ENCODE measurements around the gene BOD1L1. TPM values are rescaled to one million over a fixed set of nuclear protein-coding genes. Genes with fewer than 3 reads are reported as not detected.

The BOD1L1 gene
- total RNA-seq, 1 experiment from 2014 or later: 40.6 TPM

- no peak overlapping the region for H3K27ac ChIP-seq (ENCODE audit: low read length)
- no peaks in the 10 kb centered on the region for H3K9me2 ChIP-seq (replicated peaks; ENCODE audit: insufficient read depth, low read length)
- no peak overlapping the region for H3K4me2 ChIP-seq (ENCODE audit: low read depth, low read length, poor library complexity, severe bottlenecking)
- no peaks in the 10 kb centered on the region for H3K79me2 ChIP-seq (ENCODE audit: low read length)
- H3K9ac ChIP-seq (ENCODE audit: low read length): no peak overlapping the region
- no peaks in the 10 kb centered on the region for H3K36me3 ChIP-seq (ENCODE audit: insufficient read depth, low read length)
- H3K4me1 ChIP-seq (ENCODE audit: low read length): peaks cover 15% of the 10 kb centered on the region
- H4K20me1 ChIP-seq (ENCODE audit: insufficient read depth, low read depth, low read length): no peaks in the 10 kb centered on the region
- 0 out of 2 replicates have a peak, but pooled peaks cover 2% of the 10 kb centered on the region for H3K27me3 ChIP-seq (ENCODE audit: low read length)
- H3K4me3 ChIP-seq (ENCODE audit: low read length): no peak overlapping the region
- H2AFZ ChIP-seq (ENCODE audit: low read length): no peak overlapping the region
- DNase-seq: no peak
- H3K9me3 ChIP-seq (ENCODE audit: low read length): no peaks in the 10 kb centered on the region
Measured at GRCh38 chr4:13524504-13525243, 102.9 kb downstream of the BOD1L1 start.

DNA sequence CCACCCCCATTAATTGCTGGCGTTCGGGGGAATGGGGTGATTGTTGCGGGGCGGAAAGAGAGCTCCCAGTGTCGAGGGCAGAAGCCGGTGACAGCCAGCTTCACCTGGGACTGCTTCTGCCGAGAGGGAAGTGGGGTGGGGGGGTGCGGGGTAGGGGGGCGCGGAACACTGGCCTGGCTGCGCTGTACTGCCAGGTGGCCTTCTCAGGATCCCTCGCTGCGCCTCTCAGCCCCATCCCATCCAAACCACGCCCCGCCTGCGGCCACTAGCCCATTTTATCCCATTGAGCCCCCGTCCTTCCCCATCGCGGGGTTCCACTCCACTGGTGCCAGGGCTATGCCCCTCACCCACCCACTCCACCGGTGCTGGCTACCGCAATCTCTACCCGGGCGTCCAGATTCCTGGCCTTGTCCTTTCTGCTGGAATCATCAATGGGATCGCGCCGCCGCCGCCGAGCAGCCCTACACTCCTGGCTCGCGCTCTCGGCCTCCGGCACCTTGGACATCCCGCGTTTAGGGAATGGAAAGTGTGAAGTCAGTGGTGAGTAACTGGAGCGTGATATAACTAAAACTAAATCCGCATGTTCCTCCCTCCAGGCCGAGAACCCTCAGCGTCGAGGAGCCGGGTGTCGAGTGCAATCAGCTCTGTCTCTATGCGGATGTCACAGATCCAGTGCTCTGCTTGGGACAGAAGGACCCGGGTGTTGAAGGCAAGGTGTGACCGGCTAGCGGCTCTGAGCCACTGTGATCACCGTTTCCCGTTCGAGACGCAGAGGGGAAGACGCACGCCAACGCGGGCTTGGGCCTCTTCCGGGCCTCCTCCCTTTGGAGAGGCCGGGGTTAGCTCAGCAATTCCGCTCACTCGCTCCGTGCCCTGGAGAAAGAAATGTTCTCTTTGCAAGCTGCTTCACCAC is 103.7 kb downstream of the BOD1L1 start:
- Histone ChIP-seq H3K27me3 (ENCODE audit: low read length) (0 out of 2 replicates have a peak, but pooled peaks cover 2% of the 10 kb centered on the region), H3K4me3 (ENCODE audit: low read length) (no peak overlapping the region)

GRCh38 chr4:13523105-13523477 is 104.4 kb downstream of the BOD1L1 start:
- no peak overlapping the region for H2AFZ ChIP-seq (ENCODE audit: low read length)
- H3K9me3 ChIP-seq (ENCODE audit: low read length): no peaks in the 10 kb centered on the region
- no peaks in the 10 kb centered on the region for H3K9me2 ChIP-seq (replicated peaks; ENCODE audit: insufficient read depth, low read length)
- H3K9ac ChIP-seq (ENCODE audit: low read length): no peak overlapping the region
- 0 out of 2 replicates have a peak, but pooled peaks cover 2% of the 10 kb centered on the region for H3K27me3 ChIP-seq (ENCODE audit: low read length)
- H3K4me2 ChIP-seq (ENCODE audit: low read depth, low read length, poor library complexity, severe bottlenecking): no peak overlapping the region
- H3K4me3 ChIP-seq (ENCODE audit: low read length): no peak overlapping the region
- no peaks in the 10 kb centered on the region for H3K36me3 ChIP-seq (ENCODE audit: insufficient read depth, low read length)
- no peaks in the 10 kb centered on the region for H4K20me1 ChIP-seq (ENCODE audit: insufficient read depth, low read depth, low read length)
- H3K4me1 ChIP-seq (ENCODE audit: low read length): peaks cover 7% of the 10 kb centered on the region
- DNase-seq: no peak
- H3K79me2 ChIP-seq (ENCODE audit: low read length): no peaks in the 10 kb centered on the region
- no peak overlapping the region for H3K27ac ChIP-seq (ENCODE audit: low read length)

More for the DNA sequence above, 103.7 kb downstream of the BOD1L1 start:
- H3K79me2 ChIP-seq (ENCODE audit: low read length): no peaks in the 10 kb centered on the region
- no peak for DNase-seq
- H3K4me2 ChIP-seq (ENCODE audit: low read depth, low read length, poor library complexity, severe bottlenecking): no peak overlapping the region
- no peaks in the 10 kb centered on the region for H4K20me1 ChIP-seq (ENCODE audit: insufficient read depth, low read depth, low read length)
- H3K9me2 ChIP-seq (replicated peaks; ENCODE audit: insufficient read depth, low read length): no peaks in the 10 kb centered on the region
- H3K9me3 ChIP-seq (ENCODE audit: low read length): no peaks in the 10 kb centered on the region
- no peaks in the 10 kb centered on the region for H3K36me3 ChIP-seq (ENCODE audit: insufficient read depth, low read length)
- H3K27ac ChIP-seq (ENCODE audit: low read length): no peak overlapping the region
- H2AFZ ChIP-seq (ENCODE audit: low read length): no peak overlapping the region
- H3K4me1 ChIP-seq (ENCODE audit: low read length): peaks cover 14% of the 10 kb centered on the region
- H3K9ac ChIP-seq (ENCODE audit: low read length): no peak overlapping the region

DNA sequence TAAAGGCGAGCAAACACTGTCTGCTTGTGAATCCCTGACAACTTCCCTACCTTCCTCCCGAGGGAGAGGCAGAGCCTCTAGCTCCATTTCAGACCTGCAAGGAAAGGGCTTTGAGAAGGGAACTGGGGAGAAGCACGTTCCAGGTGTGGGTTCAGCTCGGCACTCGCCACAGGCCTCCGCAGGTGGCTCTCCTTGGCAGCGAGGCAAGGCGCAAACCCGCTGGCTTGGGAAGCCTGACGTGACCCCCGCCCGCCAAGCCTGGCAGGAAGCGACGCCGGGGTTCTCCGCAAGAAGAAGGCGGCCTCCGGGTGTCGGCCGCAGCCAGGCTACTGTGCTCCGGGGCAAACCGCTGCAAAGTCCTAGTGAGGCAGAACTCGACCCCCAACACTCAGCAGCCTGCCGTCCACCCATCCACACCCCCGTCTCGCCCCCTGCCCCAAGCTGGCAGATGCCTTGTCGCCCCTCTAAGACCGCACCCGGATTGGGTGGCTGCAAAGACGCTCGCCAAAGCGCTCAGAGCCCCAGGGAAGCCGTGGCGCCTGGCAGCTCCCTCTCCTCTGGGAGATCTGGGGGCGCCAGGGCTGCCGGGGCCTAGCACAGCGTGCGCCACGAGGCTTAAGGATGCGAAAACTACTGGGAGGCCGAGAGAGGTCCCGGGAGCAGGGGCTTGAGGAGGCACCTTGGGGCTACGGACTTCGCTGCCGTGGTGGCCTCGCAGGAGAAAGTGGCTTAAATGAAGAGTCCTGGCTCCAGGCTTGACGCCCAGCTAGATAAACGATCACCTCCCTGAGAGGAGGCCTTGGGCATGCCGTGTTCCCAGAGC is 105.0 kb downstream of the BOD1L1 start:
- H2AFZ ChIP-seq (ENCODE audit: low read length): no peak overlapping the region
- H3K36me3 ChIP-seq (ENCODE audit: insufficient read depth, low read length): no peaks in the 10 kb centered on the region
- no peak overlapping the region for H3K27ac ChIP-seq (ENCODE audit: low read length)
- no peak overlapping the region for H3K4me3 ChIP-seq (ENCODE audit: low read length)
- no peak overlapping the region for H3K4me2 ChIP-seq (ENCODE audit: low read depth, low read length, poor library complexity, severe bottlenecking)
- no peak for DNase-seq
- H3K4me1 ChIP-seq (ENCODE audit: low read length): peaks cover 3% of the 10 kb centered on the region
- no peak overlapping the region for H3K9ac ChIP-seq (ENCODE audit: low read length)
- H3K27me3 ChIP-seq (ENCODE audit: low read length): no peaks in the 10 kb centered on the region
- H3K79me2 ChIP-seq (ENCODE audit: low read length): no peaks in the 10 kb centered on the region
- H3K9me2 ChIP-seq (replicated peaks; ENCODE audit: insufficient read depth, low read length): no peaks in the 10 kb centered on the region
- H4K20me1 ChIP-seq (ENCODE audit: insufficient read depth, low read depth, low read length): no peaks in the 10 kb centered on the region
- H3K9me3 ChIP-seq (ENCODE audit: low read length): no peaks in the 10 kb centered on the region

DNA sequence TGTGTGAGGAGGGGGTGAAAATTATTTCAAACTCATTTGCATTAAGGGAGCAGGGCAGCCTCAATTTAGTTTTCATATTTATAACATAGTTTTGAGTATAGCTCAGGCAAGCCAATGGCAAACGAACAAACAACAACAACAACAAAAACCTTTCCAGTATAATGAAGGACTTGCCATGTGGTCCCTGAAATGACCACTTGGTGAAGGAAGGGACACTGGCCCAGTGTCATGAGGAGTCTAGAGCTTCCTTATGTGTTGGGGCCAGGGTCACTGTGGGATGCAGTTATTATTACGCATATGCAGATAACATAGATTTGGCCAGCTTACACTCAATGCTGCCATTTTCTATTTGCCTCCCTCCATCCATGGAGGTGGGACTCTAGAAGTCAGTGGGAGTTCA is 106.5 kb downstream of the BOD1L1 start:
- Histone ChIP-seq H2AFZ (ENCODE audit: low read length) (no peak overlapping the region), H3K79me2 (ENCODE audit: low read length) (no peaks in the 10 kb centered on the region), H3K36me3 (ENCODE audit: insufficient read depth, low read length) (no peaks in the 10 kb centered on the region), H3K9me3 (ENCODE audit: low read length) (no peaks in the 10 kb centered on the region), H3K9ac (ENCODE audit: low read length) (no peak overlapping the region), H3K4me3 (ENCODE audit: low read length) (no peak overlapping the region), H3K4me1 (ENCODE audit: low read length) (peaks cover 3% of the 10 kb centered on the region; the same call in 1 of the 2 replicates), H3K4me2 (ENCODE audit: low read depth, low read length, poor library complexity, severe bottlenecking) (no peak overlapping the region), H4K20me1 (ENCODE audit: insufficient read depth, low read depth, low read length) (no peaks in the 10 kb centered on the region), H3K27me3 (ENCODE audit: low read length) (no peaks in the 10 kb centered on the region), H3K9me2 (replicated peaks; ENCODE audit: insufficient read depth, low read length) (no peaks in the 10 kb centered on the region), H3K27ac (ENCODE audit: low read length) (no peak overlapping the region)
- no peak for DNase-seq

Small RNA genes within 50 kb of the gene (small RNA-seq; reads per million reads assigned to genes)
- gene MIR5091: not detected

Other genes starting within 250 kb of the BOD1L1 start
- 29.8 and 61.8 TPM in 2 replicates for gene RAB28, start 143.4 kb downstream of the BOD1L1 start, total RNA-seq (2014; rRNA removed; shearing (Covaris generic); ENCODE audit: low replicate concordance)
- gene NKX3-2, start 83.2 kb downstream of the BOD1L1 start, total RNA-seq (2014; rRNA removed; shearing (Covaris generic); ENCODE audit: low replicate concordance): 0.07 TPM in 1 of 2 replicates, not detected in the other

Measured in Karpas-422 (cell line).